Renal pelvis (tissue), 12 donors: ENCODE data around the gene PSTK. TPM values are rescaled to one million over a fixed set of nuclear protein-coding genes. Genes with fewer than 3 reads are reported as not detected.

Source experiments
- DNase-seq: peaks from one replicate; pipeline ENCODE4 v3.0.0-alpha.2; 2013
- long read RNA-seq, 16 experiments: transcript quantifications; one replicate each; lab custom pipeline, GENCODE V29; 2026
- polyA plus RNA-seq, 3 donors: library from polyadenylated mRNA; unstranded; fragments of 120-200 nt; gene quantifications; one replicate each; pipeline ENCODE4 v1.2.1, GENCODE V29; 2013; ENCODE audit not compliant: insufficient read length in 3 of 3

The PSTK gene
- polyA plus RNA-seq = 10 to 100 TPM in 1 of 3 donors, 1 to 10 TPM in 2; 7.6 to 12.3 (median 9.9) TPM
- long read RNA-seq, donor 1, partial matches to known transcripts = 0 of 2 reads
- long read RNA-seq, donor 1, other reads (novel, unspliced or antisense) = 0 of 2 reads
- long read RNA-seq, donor 2, partial matches to known transcripts = 0 of 4 reads
- long read RNA-seq, donor 2, other reads (novel, unspliced or antisense) = 0 of 4 reads
- long read RNA-seq, donor 3, partial matches to known transcripts = 0 of 2 reads
- long read RNA-seq, donor 3, other reads (novel, unspliced or antisense) = 0 of 2 reads
- long read RNA-seq, donor 4, partial matches to known transcripts = 0 of 4 reads
- long read RNA-seq, donor 4, other reads (novel, unspliced or antisense) = 0 of 4 reads
- long read RNA-seq, donor 5, partial matches to known transcripts = 0 of 7 reads
- long read RNA-seq, donor 5, other reads (novel, unspliced or antisense) = 6 of 7 reads
- long read RNA-seq, donor 6, partial matches to known transcripts = 0 of 2 reads
- long read RNA-seq, donor 6, other reads (novel, unspliced or antisense) = 0 of 2 reads
- long read RNA-seq, donor 7, partial matches to known transcripts = 0 of 3 reads
- long read RNA-seq, donor 7, other reads (novel, unspliced or antisense) = 0 of 3 reads
- long read RNA-seq, donor 8 = 0 reads
- long read RNA-seq, donor 9 = 0 reads
- long read RNA-seq, donor 10, partial matches to known transcripts = 0 of 2 reads
- long read RNA-seq, donor 10, other reads (novel, unspliced or antisense) = 0 of 2 reads
- long read RNA-seq, donor 11, partial matches to known transcripts = 0 of 3 reads
- long read RNA-seq, donor 11, other reads (novel, unspliced or antisense) = 0 of 3 reads
- long read RNA-seq, donor 12, partial matches to known transcripts = 23 of 27 reads
- long read RNA-seq, donor 12, other reads (novel, unspliced or antisense) = 0 of 27 reads
- long read RNA-seq, donor 13, partial matches to known transcripts = 0 of 3 reads
- long read RNA-seq, donor 13, other reads (novel, unspliced or antisense) = 0 of 3 reads
- long read RNA-seq, donor 14 = 0 reads
- long read RNA-seq, donor 15, partial matches to known transcripts = 0 of 2 reads
- long read RNA-seq, donor 15, other reads (novel, unspliced or antisense) = 0 of 2 reads
- long read RNA-seq, donor 16, partial matches to known transcripts = 0 of 5 reads
- long read RNA-seq, donor 16, other reads (novel, unspliced or antisense) = 0 of 5 reads

GRCh38 chr10:122980209-122981065 lies at the start of gene PSTK:
TSS of gene PSTK (plus strand) at chr10:122980401. CDS start at chr10:122980480, 79 bp downstream.
- DNase-seq = peak; percentile 90

GRCh38 chr10:122931088-122931906 lies 48.9 kb upstream of the PSTK start:
- no peak for DNase-seq

- no peak for DNase-seq
Measured at GRCh38 chr10:122939133-122939855, 40.9 kb upstream of the PSTK start.

- no peak for DNase-seq
Measured at GRCh38 chr10:122939856-122940543, 40.2 kb upstream of the PSTK start.

- DNase-seq = no peak
Measured at GRCh38 chr10:122949296-122949695, 30.9 kb upstream of the PSTK start.

- DNase-seq = peak; percentile 98
Measured at GRCh38 chr10:122953902-122954730, 26.1 kb upstream of the PSTK start, which contains the start of gene C10orf88. TSS of gene C10orf88 (minus strand) at chr10:122954227. CDS start at chr10:122954178, 49 bp downstream.

- no peak for DNase-seq
Measured at GRCh38 chr10:122954731-122955050, 25.5 kb upstream of the PSTK start.

- no peak for DNase-seq
Measured at GRCh38 chr10:122955892-122956291, 24.3 kb upstream of the PSTK start.

GRCh38 chr10:122957474-122957873 lies 22.7 kb upstream of the PSTK start:
- no peak for DNase-seq

- DNase-seq = no peak
Measured at GRCh38 chr10:122962405-122962804, 17.8 kb upstream of the PSTK start.

GRCh38 chr10:122966879-122967278 lies 13.3 kb upstream of the PSTK start:
- no peak for DNase-seq

GRCh38 chr10:122968698-122969097 lies 11.5 kb upstream of the PSTK start:
- no peak for DNase-seq

- DNase-seq = no peak
Measured at GRCh38 chr10:122974023-122974422, 6.2 kb upstream of the PSTK start.

GRCh38 chr10:122974543-122975064 lies 5.6 kb upstream of the PSTK start:
- no peak for DNase-seq

- DNase-seq = peak; percentile 20
Measured at GRCh38 chr10:122981066-122981464, 864 bp downstream of the PSTK start.

- no peak for DNase-seq
Measured at GRCh38 chr10:122983898-122984297, 3.7 kb downstream of the PSTK start.

- DNase-seq = no peak
Measured at GRCh38 chr10:122984708-122985107, 4.5 kb downstream of the PSTK start.

- DNase-seq = no peak
Measured at GRCh38 chr10:122986335-122986734, 6.1 kb downstream of the PSTK start.
